H9 (cell line): Measurements from ENCODE around the gene FARS2. TPM values are rescaled to one million over a fixed set of nuclear protein-coding genes. Genes with fewer than 3 reads are reported as not detected.

Experiments used
- DNase-seq: peaks from one replicate; pipeline ENCODE4 v3.0.0-alpha.2; 2017
- H2AFZ ChIP-seq: one replicate; pipeline ENCODE4 v1.6.1; 2013; ENCODE audit warnings: mild to moderate bottlenecking, low read length, control low read depth, moderate library complexity
- H2AK5ac ChIP-seq: 2 replicates; pipeline ENCODE4 v1.6.1; 2013; ENCODE audit warnings: low read length, control low read depth, mixed read lengths; ENCODE audit not compliant: insufficient read length
- H2BK120ac ChIP-seq: one replicate; pipeline ENCODE4 v1.6.1; 2013; ENCODE audit warnings: low read depth, mild to moderate bottlenecking, low read length, control low read depth, inconsistent platforms; ENCODE audit not compliant: poor library complexity, severe bottlenecking
- H2BK12ac ChIP-seq: 2 replicates; pipeline ENCODE4 v1.6.1; 2013; ENCODE audit warnings: low read length, control low read depth, mixed read lengths, low read depth; ENCODE audit not compliant: insufficient read length
- H2BK15ac ChIP-seq: 2 replicates; pipeline ENCODE4 v1.6.1; 2013; ENCODE audit warnings: low read depth, low read length, control low read depth
- H2BK20ac ChIP-seq: one replicate; pipeline ENCODE4 v1.6.1; 2013; ENCODE audit warnings: low read depth, mild to moderate bottlenecking, low read length, control low read depth, inconsistent platforms; ENCODE audit not compliant: poor library complexity, severe bottlenecking
- H2BK5ac ChIP-seq: 2 replicates; pipeline ENCODE4 v1.6.1; 2013; ENCODE audit warnings: low read length, control low read depth, mixed read lengths; ENCODE audit not compliant: insufficient read length
- H3K14ac ChIP-seq: 2 replicates; pipeline ENCODE4 v1.6.1; 2013; ENCODE audit warnings: low read length, control low read depth; ENCODE audit not compliant: insufficient read depth
- H3K18ac ChIP-seq: 2 replicates; pipeline ENCODE4 v1.6.1; 2013; ENCODE audit warnings: low read depth, mild to moderate bottlenecking, mixed read lengths, low read length, control low read depth; ENCODE audit not compliant: insufficient read length
- H3K23ac ChIP-seq: 2 replicates; pipeline ENCODE4 v1.6.1; 2013; ENCODE audit warnings: low read length, control low read depth, mixed read lengths, low read depth; ENCODE audit not compliant: insufficient read length
- H3K23me2 ChIP-seq: 2 replicates; pipeline ENCODE4 v1.6.1; 2013; ENCODE audit warnings: low read depth, mild to moderate bottlenecking, mixed read lengths, low read length, control low read depth; ENCODE audit not compliant: insufficient read length, poor library complexity, severe bottlenecking
- H3K27ac ChIP-seq: 2 replicates; pipeline ENCODE4 v1.5.1; 2013; ENCODE audit warnings: low read length, control low read depth, mixed read lengths, low read depth; ENCODE audit not compliant: insufficient read length
- H3K27me3 ChIP-seq: 2 replicates; pipeline ENCODE4 v1.6.1; 2013; ENCODE audit warnings: low read length, control low read depth, inconsistent platforms; ENCODE audit not compliant: insufficient read depth
- H3K4ac ChIP-seq: 2 replicates; pipeline ENCODE4 v1.6.1; 2013; ENCODE audit warnings: low read depth, mild to moderate bottlenecking, control low read depth, inconsistent platforms, low read length, moderate library complexity
- H3K4me1 ChIP-seq: 2 replicates; pipeline ENCODE4 v1.6.1; 2013; ENCODE audit warnings: low read length, control low read depth, inconsistent platforms; ENCODE audit not compliant: insufficient read depth
- H3K4me2 ChIP-seq: 2 replicates; pipeline ENCODE4 v1.6.1; 2013; ENCODE audit warnings: low read length, control low read depth, mixed read lengths; ENCODE audit not compliant: insufficient read length, insufficient read depth
- H3K56ac ChIP-seq: 2 replicates; pipeline ENCODE4 v1.6.1; 2013; ENCODE audit warnings: low read depth, mild to moderate bottlenecking, mixed read lengths, low read length, control low read depth; ENCODE audit not compliant: insufficient read length
- H3K79me1 ChIP-seq: 2 replicates; pipeline ENCODE4 v1.6.1; 2013; ENCODE audit warnings: low read depth, mild to moderate bottlenecking, moderate library complexity, low read length, control low read depth, inconsistent platforms; ENCODE audit not compliant: insufficient read depth, poor library complexity, severe bottlenecking
- H3K79me2 ChIP-seq: 2 replicates; pipeline ENCODE4 v1.6.1; 2013; ENCODE audit warnings: low read length, control low read depth, inconsistent platforms; ENCODE audit not compliant: insufficient read depth
- H3K9ac ChIP-seq: 2 replicates; pipeline ENCODE4 v1.6.1; 2013; ENCODE audit warnings: low read length, control low read depth, mixed read lengths; ENCODE audit not compliant: insufficient read length; ENCODE audit errors: extremely low read depth
- H3K9me3 ChIP-seq: one replicate; pipeline ENCODE4 v1.6.1; 2013; ENCODE audit warnings: low read depth, low read length, inconsistent platforms; ENCODE audit not compliant: control insufficient read depth
- H3T11ph ChIP-seq: one replicate; pipeline ENCODE4 v1.6.1; 2013; ENCODE audit warnings: mild to moderate bottlenecking, low read length, control low read depth, inconsistent platforms
- H4K20me1 ChIP-seq: one replicate; pipeline ENCODE4 v1.6.1; 2013; ENCODE audit not compliant: control insufficient read depth, insufficient read length, insufficient read depth
- H4K5ac ChIP-seq: 2 replicates; pipeline ENCODE4 v1.6.1; 2013; ENCODE audit warnings: low read depth, mild to moderate bottlenecking, mixed read lengths, low read length, control low read depth; ENCODE audit not compliant: insufficient read length
- H4K8ac ChIP-seq: replicated peaks from 2 replicates; pipeline ENCODE4 v1.6.1; 2013; ENCODE audit warnings: low read length, control low read depth, mixed read lengths, low read depth; ENCODE audit not compliant: insufficient read length
- H4K91ac ChIP-seq: 2 replicates; pipeline ENCODE4 v1.6.1; 2013; ENCODE audit warnings: low read depth, mild to moderate bottlenecking, moderate library complexity, mixed read lengths, low read length, control low read depth; ENCODE audit not compliant: insufficient read length
- H3K27ac Mint-ChIP-seq, 3 experiments: 2 replicates in 2 of 3; 3 replicates in 1 of 3; pipeline ENCODE4 v1.8.0; 2020 to 2021; ENCODE audit warnings: mixed read lengths in 3 of 3, mild to moderate bottlenecking in 1 of 3, moderate library complexity in 1 of 3
- H3K27me3 Mint-ChIP-seq: 2 replicates; pipeline ENCODE4 v1.8.0; 2021; ENCODE audit warnings: low read depth, mild to moderate bottlenecking, moderate library complexity, mixed read lengths
- H3K36me3 Mint-ChIP-seq, 3 experiments: 2 replicates in 2 of 3; 3 replicates in 1 of 3; pipeline ENCODE4 v1.8.0; 2020 to 2021; ENCODE audit warnings: low read depth in 3 of 3, mixed read lengths in 3 of 3; ENCODE audit not compliant: insufficient read depth in 1 of 3
- H3K4me1 Mint-ChIP-seq, 2 experiments: 2 replicates each; pipeline ENCODE4 v1.8.0; 2020; ENCODE audit warnings: mixed read lengths in 2 of 2
- H3K4me3 Mint-ChIP-seq, 2 experiments: 2 replicates in 1 of 2; 3 replicates in 1 of 2; pipeline ENCODE4 v1.8.0; 2020 to 2021; ENCODE audit warnings: mild to moderate bottlenecking in 2 of 2, mixed read lengths in 2 of 2, moderate library complexity in 1 of 2
- H3K9me3 Mint-ChIP-seq, 2 experiments: 2 replicates in 1 of 2; 3 replicates in 1 of 2; pipeline ENCODE4 v1.8.0; 2020; ENCODE audit warnings: mild to moderate bottlenecking in 2 of 2, mixed read lengths in 2 of 2, moderate library complexity in 1 of 2
- WGBS: extraction: QIAGEN DNeasy Blood & Tissue Kit; methylation state at CpG from one replicate; pipeline ENCODE4 v1.1.7; 2013; ENCODE audit warnings: missing lambda C conversion rate, low lambda C conversion rate, mixed read lengths; ENCODE audit not compliant: insufficient read length; ENCODE audit errors: extremely low coverage; 5-methylcytosine and 5-hydroxymethylcytosine counted together
- total RNA-seq: library from RNA; stranded (reverse); gene quantifications from 2 replicates; pipeline ENCODE4 v1.2.1, GENCODE V29; 2021
- TF ChIP-seq, protein P1 (sequence below): fragments of 200-600 bp; sonication (generic); conservative IDR thresholded peaks from 3 replicates; pipeline ENCODE4 v1.8.0; 2021; ENCODE audit warnings: antibody characterized with exemption, mild to moderate bottlenecking

Gene FARS2
- total RNA-seq, 1 experiment from 2014 or later: 8.5 TPM

DNA sequence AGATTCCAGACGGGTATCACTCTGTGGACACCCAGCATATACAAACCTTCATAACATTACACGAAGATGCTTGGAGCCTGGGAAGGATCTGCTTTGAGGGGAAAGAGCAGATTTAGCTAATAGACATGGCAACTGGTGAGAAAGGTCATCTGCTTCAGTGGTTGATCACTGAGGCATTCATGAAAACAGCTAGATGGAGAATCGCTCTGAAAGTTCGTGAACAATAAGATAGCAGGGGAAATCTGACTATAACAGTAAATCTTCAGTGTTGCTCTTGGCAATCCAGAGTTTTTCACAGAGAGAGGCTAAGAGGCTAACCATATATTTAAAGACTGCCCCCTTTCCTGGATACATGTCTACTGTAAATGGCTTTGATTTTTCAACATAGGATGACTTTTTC, 245.3 kb downstream of the FARS2 start:
- Histone ChIP-seq H2BK15ac (no peak overlapping the region), H3T11ph (no peak overlapping the region), H4K5ac (no peak overlapping the region), H4K20me1 (no peaks in the 10 kb centered on the region), H3K4me1 (peaks cover 2% of the 10 kb centered on the region; the same call in 1 of the 2 replicates), H3K4me2 (no peak overlapping the region), H3K9ac (no peak overlapping the region), H3K79me1 (no peaks in the 10 kb centered on the region), H3K18ac (no peak overlapping the region), H3K4ac (no peak overlapping the region), H3K27me3 (no peaks in the 10 kb centered on the region), H3K27ac (no peak overlapping the region), H3K14ac (no peak overlapping the region), H4K8ac (no peak overlapping the region), H2BK12ac (no peak overlapping the region), H3K23me2 (no peaks in the 10 kb centered on the region), H2AK5ac (no peak overlapping the region), H3K9me3 (no peaks in the 10 kb centered on the region), H2BK5ac (no peak overlapping the region), H4K91ac (no peak overlapping the region), H3K23ac (no peak overlapping the region), H2BK120ac (no peak overlapping the region), H3K56ac (no peak overlapping the region), H2AFZ (no peak overlapping the region), H2BK20ac (no peak overlapping the region), H3K79me2 (no peaks in the 10 kb centered on the region)
- H3K36me3 Mint-ChIP-seq: 0 out of 7 replicates have a peak, but pooled peaks cover 0 to 5% (median 0%) of the 10 kb centered on the region in 3 experiments
- no CpG with 5 or more reads among the region's 4 CpGs for WGBS
- peaks cover 0 to 2% of the 10 kb centered on the region in 2 experiments; a peak in 1 of 5 replicates for H3K9me3 Mint-ChIP-seq
- no peak for DNase-seq
- no peaks in the 10 kb centered on the region for H3K27me3 Mint-ChIP-seq
- H3K27ac Mint-ChIP-seq: no peak overlapping the region
- no peak overlapping the region for H3K4me3 Mint-ChIP-seq
- TF ChIP-seq, protein P1, sequence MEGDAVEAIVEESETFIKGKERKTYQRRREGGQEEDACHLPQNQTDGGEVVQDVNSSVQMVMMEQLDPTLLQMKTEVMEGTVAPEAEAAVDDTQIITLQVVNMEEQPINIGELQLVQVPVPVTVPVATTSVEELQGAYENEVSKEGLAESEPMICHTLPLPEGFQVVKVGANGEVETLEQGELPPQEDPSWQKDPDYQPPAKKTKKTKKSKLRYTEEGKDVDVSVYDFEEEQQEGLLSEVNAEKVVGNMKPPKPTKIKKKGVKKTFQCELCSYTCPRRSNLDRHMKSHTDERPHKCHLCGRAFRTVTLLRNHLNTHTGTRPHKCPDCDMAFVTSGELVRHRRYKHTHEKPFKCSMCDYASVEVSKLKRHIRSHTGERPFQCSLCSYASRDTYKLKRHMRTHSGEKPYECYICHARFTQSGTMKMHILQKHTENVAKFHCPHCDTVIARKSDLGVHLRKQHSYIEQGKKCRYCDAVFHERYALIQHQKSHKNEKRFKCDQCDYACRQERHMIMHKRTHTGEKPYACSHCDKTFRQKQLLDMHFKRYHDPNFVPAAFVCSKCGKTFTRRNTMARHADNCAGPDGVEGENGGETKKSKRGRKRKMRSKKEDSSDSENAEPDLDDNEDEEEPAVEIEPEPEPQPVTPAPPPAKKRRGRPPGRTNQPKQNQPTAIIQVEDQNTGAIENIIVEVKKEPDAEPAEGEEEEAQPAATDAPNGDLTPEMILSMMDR: no peak
- peaks cover 16 to 37% of the 10 kb centered on the region in 2 experiments for H3K4me1 Mint-ChIP-seq
